IPS-15b (cell line): ENCODE data around the gene PCIF1.
"Not testable (repeated sequence)": the region's sequence is repeated elsewhere in the genome, so short reads cannot be mapped to it uniquely, and the experiment has no call there.

ENCODE experiments used
- H3K27me3 ChIP-seq: one replicate; pipeline ENCODE4 v1.6.1; 2013; ENCODE audit warnings: low read length; ENCODE audit not compliant: control insufficient read depth, insufficient read depth
- H3K36me3 ChIP-seq: one replicate; pipeline ENCODE4 v1.6.1; 2013; ENCODE audit warnings: low read length; ENCODE audit not compliant: control insufficient read depth, insufficient read depth
- H3K4me1 ChIP-seq: one replicate; pipeline ENCODE4 v1.6.1; 2013; ENCODE audit warnings: mild to moderate bottlenecking, low read length; ENCODE audit not compliant: control insufficient read depth, insufficient read depth
- H3K4me3 ChIP-seq: one replicate; pipeline ENCODE4 v1.5.1; 2013; ENCODE audit warnings: low read depth, low read length
- H3K9ac ChIP-seq: one replicate; pipeline ENCODE4 v1.6.1; 2013; ENCODE audit warnings: low read depth, mild to moderate bottlenecking, low read length
- H3K9me3 ChIP-seq: one replicate; pipeline ENCODE4 v1.6.1; 2013; ENCODE audit warnings: mild to moderate bottlenecking, low read length; ENCODE audit not compliant: control insufficient read depth, insufficient read depth

PCIF1 gene

DNA sequence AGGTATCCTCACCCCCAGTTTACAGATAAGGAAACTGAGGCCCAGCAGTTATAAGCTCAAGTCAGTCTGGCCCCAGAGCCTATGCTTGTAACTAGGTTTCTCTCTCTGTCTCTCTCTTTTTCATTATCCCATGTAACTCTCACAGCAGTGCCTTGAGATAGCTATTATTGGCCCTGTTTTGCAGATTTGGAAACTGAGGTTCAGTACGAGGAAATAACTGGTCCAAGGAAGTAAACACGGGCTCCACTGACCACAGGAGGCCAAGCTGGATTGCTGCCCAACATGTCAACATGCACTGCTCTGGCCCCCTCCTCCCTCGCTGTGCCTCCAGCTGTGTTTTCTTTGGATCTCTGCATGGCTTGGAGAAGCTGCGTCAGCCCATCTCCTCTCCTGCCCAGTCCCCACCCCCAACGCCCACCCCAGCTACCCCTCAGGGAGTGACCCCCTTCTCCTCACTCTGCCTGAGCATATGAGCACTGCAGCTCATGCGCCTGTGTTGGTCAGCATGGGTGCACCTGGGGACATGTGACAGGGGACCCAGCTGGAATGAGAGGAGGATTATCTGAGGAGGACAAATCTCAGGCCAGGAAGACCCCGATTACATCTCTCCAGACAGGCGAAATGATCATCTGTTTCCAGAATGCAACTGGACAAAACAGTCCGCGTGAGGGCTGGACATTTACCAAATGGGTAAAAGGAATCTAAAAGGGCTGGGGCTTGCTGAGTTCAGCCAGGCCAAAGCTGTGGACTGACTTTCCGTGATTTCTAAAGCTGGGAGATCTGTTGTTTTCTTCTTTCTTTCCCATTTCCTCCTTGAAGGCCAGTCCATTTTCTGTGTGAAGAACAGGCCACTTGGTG, 14.7 kb upstream of the PCIF1 start:
- no peak overlapping the region for H3K9ac ChIP-seq
- H3K4me3 ChIP-seq: no peak overlapping the region
- H3K36me3 ChIP-seq: no peaks in the 10 kb centered on the region
- H3K9me3 ChIP-seq: no peaks in the 10 kb centered on the region
- no peaks in the 10 kb centered on the region for H3K4me1 ChIP-seq
- no peaks in the 10 kb centered on the region for H3K27me3 ChIP-seq

DNA sequence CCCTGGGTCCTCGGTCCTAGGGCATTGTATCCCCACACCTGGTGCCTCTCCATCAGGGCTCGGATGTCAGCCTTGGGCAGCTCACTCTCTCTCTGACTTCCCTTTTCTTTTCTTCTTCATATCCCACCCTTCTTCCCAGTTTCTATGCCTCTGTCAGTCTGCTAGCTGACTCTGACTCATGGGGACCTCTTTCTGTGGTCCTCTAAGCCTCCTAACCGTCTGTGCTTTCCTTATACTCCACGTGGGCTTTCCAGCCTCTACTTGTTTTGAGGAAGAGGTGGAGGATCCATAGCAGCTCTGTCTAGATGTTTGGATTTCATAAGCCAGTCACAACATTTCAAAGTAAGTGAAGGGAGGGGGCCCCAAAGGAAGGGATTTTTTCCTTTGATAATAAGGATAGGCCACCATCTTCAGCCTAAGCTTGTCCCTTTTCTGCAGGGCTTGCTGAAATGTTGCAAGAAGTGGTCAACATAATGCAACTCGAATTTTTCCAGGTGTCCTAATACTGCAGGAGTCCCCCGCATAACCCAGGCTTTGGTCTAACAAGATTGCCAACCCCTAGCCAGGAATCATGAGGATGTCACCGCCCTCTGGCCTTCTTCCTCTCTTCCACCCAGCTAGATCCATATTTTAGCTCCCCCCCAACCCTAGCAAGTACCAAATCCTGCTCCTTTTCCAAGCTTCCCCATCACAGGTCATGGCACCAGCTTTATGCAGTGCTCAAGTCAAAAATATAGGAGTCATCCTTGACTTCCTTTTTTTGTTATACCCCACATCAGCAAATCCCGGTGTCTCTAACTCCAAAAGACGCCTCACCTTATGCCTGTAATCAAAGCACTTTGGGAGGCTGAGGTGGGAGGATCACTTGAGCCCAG, 13.8 kb upstream of the PCIF1 start:
- H3K9ac ChIP-seq: no peak overlapping the region
- no peaks in the 10 kb centered on the region for H3K27me3 ChIP-seq
- H3K36me3 ChIP-seq: no peaks in the 10 kb centered on the region
- H3K4me3 ChIP-seq: no peak overlapping the region
- peaks cover 2% of the 10 kb centered on the region for H3K4me1 ChIP-seq
- H3K9me3 ChIP-seq: no peaks in the 10 kb centered on the region

DNA sequence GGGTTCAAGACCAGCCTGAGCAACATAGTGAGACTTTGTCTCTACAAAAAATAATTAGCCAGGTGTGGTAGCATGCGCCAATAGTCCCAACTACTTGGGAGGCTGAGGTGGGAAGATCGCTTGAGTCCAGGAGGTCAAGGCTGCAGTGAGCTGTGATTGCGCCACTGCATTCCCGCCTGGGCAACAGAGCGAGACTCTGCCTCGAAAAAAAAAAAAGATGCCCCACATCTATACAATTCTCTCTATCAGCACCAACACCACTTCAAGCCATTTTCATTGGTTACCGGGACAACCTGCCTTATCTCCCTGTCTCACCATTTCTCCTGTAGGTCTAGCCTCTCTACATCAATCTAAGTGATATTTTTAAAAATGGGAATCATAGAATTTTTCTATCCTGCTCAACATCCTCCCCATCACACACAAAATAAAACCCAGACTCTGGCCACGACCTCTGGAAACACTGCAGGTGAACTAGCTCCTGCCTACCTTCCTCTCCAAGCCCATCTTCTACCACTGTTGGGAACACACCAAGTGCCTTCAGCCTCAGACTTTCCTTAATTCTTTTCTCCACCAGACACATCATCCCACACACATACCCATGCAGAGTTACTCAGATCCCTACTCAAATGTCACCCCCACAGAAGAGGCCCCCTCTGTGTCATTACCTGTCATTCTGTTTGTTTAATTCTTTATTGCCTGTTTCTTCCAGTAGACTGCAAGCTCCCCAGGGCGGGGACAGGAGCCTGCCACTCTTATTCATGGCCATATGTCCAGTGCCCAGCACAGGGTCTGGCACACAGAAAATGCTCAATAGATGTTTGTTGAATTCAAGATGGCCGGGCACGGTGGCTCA, 12.9 kb upstream of the PCIF1 start:
- Histone ChIP-seq H3K4me1 (peaks cover 2% of the 10 kb centered on the region), H3K36me3 (no peaks in the 10 kb centered on the region), H3K4me3 (no peak overlapping the region), H3K27me3 (no peaks in the 10 kb centered on the region), H3K9me3 (no peaks in the 10 kb centered on the region), H3K9ac (no peak overlapping the region)

DNA sequence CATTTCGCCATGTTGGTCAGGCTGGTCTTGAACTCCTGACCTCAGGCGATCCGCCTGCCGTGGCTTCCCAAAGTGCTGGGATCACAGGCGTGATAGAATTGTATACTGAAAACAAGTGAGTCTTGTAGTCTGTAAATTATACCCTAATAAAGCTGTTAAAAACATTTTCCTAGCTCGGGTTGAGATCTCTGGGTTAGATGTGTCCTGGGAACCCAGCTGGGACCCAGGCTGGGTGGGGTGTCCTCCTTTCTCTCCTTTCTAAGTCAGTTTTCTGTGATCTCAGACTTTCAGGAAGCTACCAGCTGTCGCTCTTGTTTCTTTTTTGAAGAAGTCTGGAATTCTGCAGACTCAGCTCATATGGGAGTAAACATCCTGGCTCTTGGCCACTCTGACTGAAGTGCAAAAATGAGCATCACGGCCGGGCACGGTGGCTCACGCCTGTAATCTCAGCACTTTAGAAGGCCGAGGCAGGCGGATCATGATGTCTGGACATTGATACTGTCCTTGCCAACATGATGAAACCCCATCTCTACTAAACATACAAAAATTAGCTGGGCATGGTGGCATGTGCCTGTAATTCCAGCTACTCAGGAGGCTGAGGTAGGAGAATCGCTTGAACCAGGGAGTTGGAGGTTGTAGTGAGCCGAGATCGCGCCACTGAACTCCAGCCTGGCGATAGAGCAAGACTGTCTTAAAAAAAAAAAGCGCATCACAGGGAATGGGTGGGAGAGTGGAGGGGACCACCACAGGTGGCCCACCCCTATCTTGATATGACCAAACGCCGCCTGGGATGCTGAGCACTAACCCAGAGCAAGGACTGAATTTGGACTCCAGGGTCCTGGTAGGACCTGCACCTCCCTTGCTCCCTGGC, 9.9 kb upstream of the PCIF1 start:
- no peaks in the 10 kb centered on the region for H3K9me3 ChIP-seq
- no peaks in the 10 kb centered on the region for H3K27me3 ChIP-seq
- H3K4me3 ChIP-seq: no peak overlapping the region
- peaks cover 2% of the 10 kb centered on the region for H3K4me1 ChIP-seq
- H3K36me3 ChIP-seq: no peaks in the 10 kb centered on the region
- no peak overlapping the region for H3K9ac ChIP-seq

DNA sequence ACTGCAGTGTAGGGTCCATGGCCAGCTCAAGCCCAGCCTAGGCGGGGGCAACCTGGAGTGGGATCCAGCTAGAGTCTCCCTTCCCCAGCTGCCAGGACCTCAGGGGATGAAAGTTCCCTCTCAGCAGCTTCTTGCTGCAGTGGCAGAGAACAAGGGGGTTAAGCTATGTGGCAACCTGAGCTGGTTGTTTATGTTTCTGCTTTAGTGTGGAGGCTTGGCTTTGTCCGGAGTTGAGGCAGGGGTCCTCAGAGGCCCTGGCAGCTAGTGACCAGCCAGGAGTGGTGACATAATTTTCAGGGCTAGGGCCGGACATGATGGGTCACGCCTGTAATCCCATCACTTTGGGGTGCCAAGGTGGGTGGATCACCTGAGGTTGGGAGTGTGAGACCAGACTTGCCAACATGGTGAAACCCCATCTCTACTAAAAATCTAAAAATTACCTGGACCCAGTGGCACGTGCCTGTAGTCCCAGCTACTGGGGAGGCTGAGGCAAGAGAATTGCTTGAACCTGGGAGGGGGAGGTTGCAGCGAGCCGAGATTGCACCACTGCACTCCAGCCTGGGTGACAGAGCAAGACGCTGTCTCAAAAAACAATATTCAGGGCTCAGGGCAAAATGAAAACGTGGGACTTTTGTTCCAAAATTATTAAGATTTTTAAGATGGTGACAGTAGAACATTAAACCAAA, 8.5 kb upstream of the PCIF1 start:
- Histone ChIP-seq H3K36me3 (no peaks in the 10 kb centered on the region), H3K27me3 (no peaks in the 10 kb centered on the region), H3K9ac (no peak overlapping the region), H3K9me3 (no peaks in the 10 kb centered on the region), H3K4me1 (peaks cover 2% of the 10 kb centered on the region), H3K4me3 (no peak overlapping the region)

DNA sequence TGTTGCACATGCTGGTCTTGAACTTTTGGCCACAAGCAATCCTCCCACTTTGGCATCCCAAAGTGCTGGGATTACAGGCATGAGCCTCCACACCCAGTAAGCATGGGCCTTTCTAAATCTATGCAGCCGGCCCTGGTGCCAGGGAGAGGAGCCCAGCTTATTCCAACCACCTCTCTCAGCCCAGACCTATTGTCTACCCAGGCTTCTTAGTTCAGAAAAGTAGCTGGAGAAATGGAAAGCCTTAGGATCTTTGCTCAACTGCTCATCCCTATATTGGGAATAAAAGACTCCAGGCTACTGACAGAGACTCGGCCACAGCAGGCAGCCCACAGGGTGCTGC, 7.8 kb upstream of the PCIF1 start:
- H3K4me3 ChIP-seq: no peak overlapping the region

DNA sequence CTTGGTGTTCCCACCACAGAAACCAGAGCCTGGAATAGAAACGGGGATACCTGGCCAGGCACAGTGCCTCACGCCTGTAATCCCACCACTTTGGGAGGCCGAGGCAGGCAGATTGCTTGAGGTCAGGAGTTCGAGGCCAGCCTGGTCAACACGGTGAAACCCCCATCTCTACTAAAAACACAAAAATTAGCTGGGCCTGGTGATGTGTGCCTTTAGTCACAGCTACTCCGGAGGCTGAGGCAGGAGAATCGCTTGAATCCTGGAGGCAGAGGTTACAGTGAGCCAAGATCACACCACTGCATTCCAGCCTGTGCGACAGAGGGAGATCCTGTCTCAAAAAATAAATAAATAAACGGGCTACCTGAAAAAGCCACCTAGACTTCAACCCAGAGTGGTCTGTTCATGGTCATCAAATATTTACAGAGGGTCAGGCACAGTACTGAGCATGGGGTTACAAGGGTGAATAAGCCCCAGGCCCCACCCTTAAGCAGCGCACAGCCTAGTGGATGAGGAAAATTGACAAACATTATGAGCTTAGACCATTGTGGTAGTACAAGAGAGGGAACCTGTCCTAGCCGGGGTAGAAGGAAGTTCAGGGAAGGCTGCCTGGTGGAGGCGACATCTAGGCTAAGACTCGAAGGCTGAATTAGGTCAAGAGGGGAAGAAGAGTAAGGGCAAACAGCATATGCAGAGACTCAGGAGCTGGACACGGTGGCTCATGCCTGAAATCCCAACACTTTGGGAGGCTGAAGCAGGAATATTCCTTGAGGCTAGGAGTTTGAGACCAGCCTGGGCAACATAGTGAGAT, 7.2 kb upstream of the PCIF1 start:
- Histone ChIP-seq H3K36me3 (no peaks in the 10 kb centered on the region), H3K27me3 (no peaks in the 10 kb centered on the region), H3K9ac (no peak overlapping the region), H3K4me3 (no peak overlapping the region), H3K9me3 (no peaks in the 10 kb centered on the region), H3K4me1 (peaks cover 2% of the 10 kb centered on the region)

More for the DNA sequence above, 7.8 kb upstream of the PCIF1 start:
- Histone ChIP-seq H3K9ac (no peak overlapping the region), H3K27me3 (no peaks in the 10 kb centered on the region), H3K36me3 (no peaks in the 10 kb centered on the region), H3K9me3 (no peaks in the 10 kb centered on the region), H3K4me1 (peaks cover 2% of the 10 kb centered on the region)

DNA sequence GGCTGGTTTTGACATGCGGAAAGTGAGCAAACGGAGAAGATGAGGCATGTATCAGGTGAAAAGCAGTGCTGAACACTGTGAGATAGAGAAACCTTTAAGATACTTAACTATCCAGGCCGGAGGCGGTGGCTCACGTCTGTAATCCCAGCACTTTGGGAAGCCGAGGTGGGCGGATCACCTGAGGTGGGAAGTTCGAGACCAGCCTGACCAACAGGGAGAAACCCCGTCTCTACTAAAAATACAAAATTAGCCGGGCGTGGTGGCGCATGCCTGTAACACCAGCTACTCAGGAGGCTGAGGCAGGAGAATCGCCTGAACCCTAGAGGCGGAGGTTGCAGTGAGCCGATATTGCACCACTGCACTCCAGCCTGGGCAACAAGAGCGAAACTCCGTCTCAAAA, 2.8 kb upstream of the PCIF1 start:
- not testable (repeated sequence) for H3K9ac ChIP-seq, H3K4me3 ChIP-seq, H3K4me1 ChIP-seq, H3K27me3 ChIP-seq, H3K9me3 ChIP-seq, H3K36me3 ChIP-seq

DNA sequence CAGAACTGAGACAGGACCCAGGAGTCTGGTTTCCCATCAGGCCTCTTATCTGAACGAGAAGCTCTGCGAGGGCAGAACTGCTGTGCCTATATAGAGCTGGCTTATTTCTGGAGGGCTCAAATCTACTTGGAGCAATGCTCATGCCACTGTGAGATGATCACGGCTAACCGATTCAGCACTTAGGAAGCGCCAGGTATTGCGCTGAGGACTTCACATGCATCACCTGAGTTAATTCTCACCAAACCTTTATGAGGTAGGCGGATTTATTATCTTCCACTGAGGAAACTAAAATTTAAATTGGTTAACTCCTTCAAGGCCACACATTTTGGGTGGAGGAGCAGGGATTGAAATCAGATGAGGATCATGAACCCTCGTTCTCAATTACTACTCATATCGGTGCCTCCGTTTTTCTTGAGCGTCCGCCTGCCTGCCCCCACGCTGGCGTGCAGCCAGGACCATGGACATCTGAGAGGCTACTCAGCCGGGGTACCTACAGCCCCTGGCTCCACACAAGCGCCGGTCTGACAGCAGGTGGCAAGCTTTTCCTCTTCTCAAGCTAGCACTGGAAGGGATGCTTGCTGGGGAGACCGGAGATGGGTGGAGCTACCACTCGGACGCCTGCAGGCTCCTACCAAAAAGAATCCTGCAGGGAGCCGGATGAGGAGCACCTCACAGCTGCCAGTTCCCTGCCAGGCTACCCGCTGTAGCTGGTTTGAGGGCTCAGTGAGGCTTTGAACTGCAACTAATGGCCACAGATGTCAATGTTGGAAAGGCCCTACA, 1.0 kb upstream of the PCIF1 start:
- Histone ChIP-seq H3K36me3 (no peaks in the 10 kb centered on the region), H3K9ac (peak overlapping the region; percentile 99), H3K4me1 (peaks cover 12% of the 10 kb centered on the region), H3K4me3 (peak overlapping the region; percentile 80), H3K9me3 (no peaks in the 10 kb centered on the region), H3K27me3 (no peaks in the 10 kb centered on the region)
